Renal cortex interstitium (tissue), 11 donors: ENCODE measurements around the gene CDH6. TPM values are rescaled to one million over a fixed set of nuclear protein-coding genes. Genes with fewer than 3 reads are reported as not detected.

Experiments
- DNase-seq, 11 donors: peaks; one replicate each; pipeline ENCODE4 v3.0.0-alpha.2; 2013; ENCODE audit warnings: low read depth in 9 of 11, low spot score in 4 of 11; ENCODE audit errors: extremely low read depth in 1 of 11
- polyA plus RNA-seq, 3 donors: library from polyadenylated mRNA; unstranded; fragments of 120-200 nt; gene quantifications; one replicate each; pipeline ENCODE4 v1.2.1, GENCODE V29; 2013; ENCODE audit not compliant: insufficient read length in 3 of 3

The CDH6 gene
- polyA plus RNA-seq, 3 donors = 54.4 to 80.8 (median 76.5) TPM

DNA sequence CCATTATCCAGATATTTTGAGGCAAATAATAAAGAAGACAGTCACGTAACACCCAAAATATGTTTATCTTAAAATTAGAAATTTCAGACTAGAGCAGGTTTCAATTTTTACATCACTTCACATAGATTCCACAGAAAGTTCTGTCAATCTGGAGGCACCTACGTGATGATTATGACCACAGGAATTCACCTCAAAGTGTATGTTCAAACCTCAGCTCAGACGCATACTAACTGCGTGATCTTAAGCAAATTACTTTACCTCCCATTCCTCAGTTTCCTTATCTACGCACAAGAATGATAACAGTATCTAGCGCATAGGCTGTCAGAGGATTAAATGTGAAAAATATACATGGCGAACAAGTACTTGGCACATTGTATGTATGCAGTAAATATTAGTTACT lies 5.9 kb upstream of the CDH6 start:
- no peak for DNase-seq

DNA sequence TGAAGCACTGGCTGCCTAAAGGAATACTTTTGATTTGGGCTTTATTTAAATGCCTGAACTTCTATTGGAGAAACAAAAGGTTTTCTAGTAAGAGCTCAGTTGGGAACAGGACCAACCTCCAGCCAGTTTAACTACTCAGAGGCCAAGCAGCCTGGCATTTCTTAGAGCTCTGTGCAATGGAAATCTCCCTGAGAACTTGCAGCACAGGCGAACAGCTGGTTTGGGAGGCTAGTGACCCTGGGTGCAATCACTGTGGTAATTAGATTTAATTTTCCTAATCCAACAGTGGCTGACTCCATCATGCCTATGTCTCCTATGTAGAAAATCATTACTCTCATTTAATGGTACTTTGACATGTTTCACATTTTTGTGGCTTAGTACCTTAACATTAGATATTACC lies 1.0 kb upstream of the CDH6 start:
- no peak for DNase-seq

DNA sequence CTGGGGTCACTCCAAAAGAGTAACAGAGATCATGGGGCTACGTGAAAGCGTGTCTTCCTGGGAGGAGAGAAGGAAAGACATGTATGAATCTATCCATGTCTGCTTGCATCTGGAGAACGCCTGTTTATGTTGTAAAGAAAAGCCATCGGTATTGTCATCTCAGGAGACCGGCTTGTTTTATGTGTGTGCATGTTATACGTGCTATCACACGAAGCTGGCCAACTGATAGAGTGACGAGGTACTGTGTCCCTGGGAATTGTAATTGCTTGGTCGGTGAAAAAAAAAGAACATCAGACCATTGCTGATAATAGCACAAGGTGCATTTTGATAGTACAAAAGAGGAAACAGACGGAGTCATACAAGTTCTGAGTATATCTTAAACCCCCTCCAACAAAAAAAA lies 370 bp upstream of the CDH6 start:
- DNase-seq = no peak

DNA sequence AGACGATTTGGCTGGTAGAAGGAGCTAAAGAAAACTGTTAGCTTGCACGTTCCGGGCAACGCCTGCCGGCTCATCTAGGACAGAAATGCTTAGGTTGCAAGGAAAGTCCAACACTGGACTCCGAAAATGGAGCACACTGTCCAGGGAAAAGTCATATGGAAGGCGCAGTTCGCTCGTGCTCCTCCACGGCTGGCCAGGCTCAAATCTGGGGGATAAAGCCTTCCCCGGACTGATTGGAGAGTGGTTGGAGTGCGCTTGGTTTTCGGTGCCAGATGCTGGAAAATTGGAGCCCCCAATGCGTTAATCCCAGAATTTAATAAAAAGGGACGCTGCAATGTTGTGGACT lies 955 bp downstream of the CDH6 start:
- DNase-seq = no peak

DNA sequence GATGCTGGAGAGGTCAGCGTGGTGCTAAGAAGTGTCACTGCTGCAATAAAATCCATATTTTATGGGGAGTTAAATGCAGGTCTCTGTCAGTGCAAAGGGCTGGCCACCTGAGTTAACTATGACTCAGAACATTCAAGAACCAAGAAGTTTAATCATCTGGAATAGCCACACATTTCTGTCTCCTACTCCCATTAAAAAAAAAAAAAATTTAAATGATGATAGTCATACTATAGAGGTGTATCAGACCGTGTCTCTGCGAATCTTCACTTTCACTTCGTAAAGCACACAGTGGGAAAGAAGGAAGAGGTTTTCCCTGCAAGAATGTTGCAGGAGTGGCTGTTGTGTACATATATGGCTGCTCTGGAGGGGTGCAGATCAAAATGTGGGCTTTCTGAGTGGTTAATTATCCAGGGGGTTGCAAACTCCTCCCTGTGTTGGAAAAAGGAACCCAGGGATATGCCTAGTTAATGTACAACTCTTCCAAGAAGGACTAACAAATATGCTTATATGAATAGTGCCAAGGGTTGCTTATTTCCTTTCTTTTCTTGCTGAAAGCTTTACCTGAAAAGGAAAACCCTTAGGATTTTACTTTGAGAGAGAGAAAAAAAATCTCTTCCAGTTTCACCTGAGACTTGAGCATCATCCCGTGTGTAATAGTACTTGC lies 1.5 kb downstream of the CDH6 start:
- DNase-seq = no peak

DNA sequence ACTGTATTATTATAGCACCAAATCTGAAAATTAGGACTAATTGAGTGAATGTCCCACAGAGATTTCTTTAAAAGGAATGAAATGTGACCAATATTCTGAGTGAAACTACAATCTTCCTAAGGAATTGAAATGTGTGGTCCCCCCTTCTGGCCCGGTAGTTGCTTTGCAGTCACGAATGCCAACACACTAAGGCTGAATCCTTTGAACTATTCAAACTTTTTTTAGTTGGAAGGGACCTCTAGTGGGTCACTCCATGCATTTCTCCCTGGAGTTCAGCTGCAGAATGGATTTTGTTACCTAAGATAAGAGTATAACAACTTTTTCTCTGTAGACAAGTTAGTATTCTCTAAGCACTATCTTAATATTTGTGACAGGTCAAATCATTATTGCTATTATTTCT lies 2.8 kb downstream of the CDH6 start:
- DNase-seq = no peak

DNA sequence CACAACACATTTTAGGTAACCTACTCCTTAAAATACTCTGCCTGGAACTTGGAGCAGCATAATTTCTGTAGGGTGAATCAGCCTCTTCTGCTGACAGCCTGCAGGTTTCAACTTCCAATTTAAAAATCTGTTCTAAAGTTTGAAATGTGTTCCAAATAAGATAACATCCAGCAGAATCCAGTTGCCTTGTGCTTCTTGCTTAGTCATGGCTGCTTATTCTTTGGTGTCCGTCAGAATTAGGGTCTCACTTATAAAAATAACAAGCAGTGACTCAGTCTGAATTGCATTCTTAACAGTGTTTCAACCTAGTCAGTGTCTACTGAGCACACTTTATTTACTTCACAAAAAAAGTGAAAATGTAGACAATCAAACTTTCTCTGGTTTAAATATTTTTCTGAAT lies 3.7 kb downstream of the CDH6 start:
- DNase-seq = no peak

DNA sequence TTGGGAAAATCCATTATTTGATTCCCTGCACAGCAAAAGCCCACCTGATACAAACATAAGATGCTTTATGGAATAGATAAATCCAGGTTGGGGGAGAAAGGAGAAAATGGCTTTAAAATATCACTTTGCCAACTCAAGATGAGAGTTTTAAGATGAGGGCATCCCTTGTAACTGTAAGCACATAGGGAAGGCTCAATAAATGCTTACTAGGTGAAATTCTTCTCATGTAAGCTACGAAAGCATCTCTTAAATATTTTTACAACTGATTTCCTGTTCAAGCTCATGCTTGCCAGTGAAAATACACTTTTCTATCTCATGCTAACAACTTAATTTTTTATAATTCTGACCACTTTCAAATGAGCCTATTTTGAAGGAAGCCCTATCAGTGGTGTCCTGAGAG lies 11.5 kb downstream of the CDH6 start:
- no peak for DNase-seq

DNA sequence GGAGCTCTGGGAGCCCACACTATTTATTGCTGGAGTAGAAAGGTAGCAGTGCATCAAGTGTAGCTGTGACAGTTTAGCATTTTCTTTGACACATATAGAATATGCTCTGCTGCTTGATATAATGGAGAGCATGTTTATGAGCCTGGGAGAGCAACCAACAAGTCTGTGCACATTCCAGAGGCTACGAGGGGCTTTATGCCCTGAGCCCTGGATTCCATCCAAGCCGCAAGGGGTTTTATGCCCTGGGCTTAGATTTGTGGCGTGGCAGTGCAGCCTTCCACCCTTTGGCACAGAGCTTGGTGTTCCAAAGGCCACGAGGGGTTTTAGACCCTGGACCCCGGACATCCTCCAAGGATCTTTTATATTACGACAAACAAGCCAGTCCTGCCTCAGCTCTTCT lies 14.6 kb downstream of the CDH6 start:
- no peak for DNase-seq

DNA sequence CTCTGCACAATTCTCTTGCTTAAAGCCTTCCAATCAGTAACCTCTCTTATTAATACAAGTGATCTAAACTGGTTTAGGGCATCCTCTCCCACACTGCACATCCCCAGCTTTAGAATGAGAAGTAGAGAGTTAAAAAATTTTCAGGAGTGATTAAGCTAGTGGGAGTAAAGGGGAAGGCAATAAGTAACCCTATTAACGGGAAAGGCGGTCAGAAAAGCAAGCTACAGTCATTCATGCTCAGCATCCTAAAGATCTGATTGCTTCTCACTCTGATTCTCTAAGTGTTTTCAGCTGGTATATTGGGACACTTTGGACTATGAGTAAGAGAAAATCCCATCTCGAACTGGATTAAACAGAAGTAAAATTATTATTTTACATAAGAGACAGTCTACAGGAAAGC lies 15.8 kb downstream of the CDH6 start:
- no peak for DNase-seq

DNA sequence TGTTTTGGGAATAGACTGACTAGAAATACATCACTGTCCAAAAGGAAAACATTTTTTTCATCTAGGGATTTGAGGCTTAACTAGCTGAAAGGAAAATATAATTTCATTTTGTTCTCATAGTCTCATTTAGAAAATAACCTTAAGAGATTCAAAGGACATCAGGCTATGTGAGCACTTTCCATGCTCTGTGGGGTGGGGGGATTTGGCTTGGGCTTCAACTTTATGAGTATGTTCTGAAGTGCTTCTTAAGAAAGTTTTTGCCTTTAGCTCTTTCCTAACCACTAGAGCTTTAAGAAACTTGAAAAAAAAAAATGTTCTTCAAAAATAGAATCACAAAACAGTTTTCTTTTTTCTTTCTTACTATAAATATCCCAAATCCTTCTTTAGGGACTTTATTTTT lies 17.6 kb downstream of the CDH6 start:
- no peak for DNase-seq

DNA sequence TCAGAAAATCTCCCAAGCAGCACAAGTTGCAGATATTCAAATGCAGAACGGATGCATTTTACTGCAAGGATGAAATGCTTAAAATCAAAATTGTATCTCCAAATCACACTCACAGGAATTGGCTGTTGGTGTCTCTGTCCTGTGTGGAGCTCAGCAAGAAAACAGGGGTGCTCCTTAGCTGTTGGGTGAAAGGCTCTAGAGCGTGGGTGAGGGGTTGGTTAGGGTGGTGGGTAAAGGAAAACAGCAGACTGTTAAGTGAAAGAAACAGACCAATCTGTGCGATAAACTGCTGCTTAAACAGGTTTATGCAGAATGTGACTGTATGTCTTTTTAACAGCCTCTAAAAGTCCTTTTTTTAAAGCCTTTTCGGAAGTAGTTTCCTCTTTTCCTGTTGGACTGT lies 19.8 kb downstream of the CDH6 start:
- DNase-seq = no peak

DNA sequence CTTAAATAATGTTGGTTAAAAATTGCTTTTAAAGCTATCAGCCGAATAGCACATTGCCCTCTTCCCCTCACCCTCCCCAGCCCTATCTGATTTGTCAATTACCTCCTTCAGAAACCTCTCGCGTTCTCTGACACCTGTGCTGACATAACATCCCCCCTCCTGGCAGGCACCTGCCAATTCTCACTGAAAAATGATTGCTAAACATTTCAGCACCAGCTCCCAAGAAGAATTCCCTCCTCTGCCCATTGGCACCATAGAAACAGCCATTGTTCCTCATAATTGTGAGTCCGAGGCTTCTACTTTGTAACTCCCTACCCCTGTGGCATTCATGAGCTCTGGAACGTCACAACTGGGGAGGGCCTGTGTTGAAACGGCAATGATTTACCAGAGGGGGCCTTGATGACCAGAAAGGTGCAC lies 20.2 kb downstream of the CDH6 start:
- DNase-seq = peak in 5 of 11 donors; percentile 33 to 86 (median 57)

DNA sequence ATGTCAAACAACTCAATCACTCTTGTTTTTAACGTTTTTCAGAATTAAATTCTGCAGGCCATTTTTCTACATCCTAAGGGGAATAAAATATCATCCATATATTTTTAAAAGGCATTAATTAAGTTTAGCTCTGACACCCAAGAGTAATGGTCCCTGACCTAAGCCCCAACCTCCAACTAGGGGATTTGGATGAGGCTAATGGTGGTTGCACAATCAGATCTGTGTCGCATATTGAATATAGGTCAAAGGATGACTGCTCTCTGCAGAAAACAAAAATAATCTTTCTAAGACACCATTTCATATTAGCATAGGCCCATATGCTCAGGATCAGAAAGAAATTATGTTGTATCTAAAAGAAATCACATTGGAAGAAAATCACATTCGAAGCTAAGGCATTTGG lies 20.7 kb downstream of the CDH6 start:
- DNase-seq = no peak

DNA sequence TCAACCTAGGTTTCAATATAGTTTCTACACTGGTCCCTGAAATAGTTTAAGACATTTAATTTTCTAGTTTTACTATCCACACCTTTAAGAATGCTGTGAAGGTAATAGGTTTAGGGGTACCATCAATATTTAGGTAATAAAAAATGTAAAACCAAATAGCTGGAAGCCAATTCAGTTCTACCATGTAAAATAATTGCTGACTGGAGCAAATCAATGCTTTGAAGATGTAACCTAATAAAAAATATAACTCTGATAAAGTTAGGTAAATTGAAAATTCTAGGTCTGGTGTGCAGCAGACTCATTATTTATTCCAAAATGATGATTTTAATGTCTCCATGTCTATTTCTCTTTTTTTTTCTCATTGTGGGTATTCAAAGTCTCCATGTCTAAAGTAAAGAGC lies 21.8 kb downstream of the CDH6 start:
- DNase-seq = no peak

DNA sequence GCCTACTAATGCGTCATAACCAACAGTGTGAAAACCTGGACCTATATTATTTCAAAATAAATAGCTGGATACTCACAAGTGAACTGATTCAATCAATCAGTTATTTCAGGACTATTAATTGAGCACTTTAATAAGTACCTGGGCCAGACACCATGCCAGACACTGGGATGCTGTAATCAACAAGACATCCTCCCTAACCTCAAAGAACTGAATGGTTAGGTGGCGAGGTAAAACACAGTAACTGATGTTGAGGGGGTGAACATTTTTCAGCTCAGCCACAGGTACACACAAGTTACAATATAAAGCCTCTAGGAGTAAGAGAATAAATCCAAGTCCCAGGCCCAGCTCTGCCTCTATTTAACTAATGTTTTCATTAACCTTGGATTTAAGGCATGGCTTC lies 24.0 kb downstream of the CDH6 start:
- no peak for DNase-seq

DNA sequence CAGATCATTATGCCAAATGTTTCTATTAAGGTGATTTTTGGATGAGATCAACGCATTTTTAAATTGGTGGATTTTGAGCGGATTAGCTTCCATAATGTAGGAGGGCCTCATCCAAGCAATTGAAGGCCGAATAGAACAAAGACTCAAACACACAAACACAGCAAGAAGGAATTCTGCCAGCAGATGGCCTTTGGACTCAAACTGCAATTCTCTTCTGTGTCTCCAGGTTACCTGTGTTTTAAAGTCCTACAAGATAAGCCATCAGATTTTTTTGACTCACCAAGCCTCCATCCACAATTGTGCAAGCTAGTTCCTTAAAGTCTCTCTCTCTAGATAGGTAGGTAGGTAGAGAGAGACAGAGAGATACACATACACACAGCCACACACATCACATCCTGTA lies 25.5 kb downstream of the CDH6 start:
- DNase-seq = no peak

DNA sequence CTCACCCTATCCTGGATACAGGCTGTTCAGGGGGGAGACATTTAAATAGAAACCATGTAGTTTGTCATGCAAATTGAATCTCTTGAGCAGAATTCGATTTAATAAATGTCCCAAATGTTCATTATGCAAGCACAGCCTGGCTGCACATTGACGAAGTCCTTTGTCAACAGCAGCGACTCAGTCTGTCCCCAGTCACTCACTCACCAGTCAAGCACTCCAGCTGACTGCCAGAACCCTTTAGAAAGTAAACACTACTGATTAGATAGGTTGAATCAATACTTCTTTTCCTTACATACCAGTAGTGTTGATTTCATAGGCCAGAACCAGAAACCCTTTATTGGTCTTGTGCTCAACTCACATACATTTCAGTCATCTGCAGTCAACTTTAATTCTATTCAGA lies 27.5 kb downstream of the CDH6 start:
- no peak for DNase-seq

DNA sequence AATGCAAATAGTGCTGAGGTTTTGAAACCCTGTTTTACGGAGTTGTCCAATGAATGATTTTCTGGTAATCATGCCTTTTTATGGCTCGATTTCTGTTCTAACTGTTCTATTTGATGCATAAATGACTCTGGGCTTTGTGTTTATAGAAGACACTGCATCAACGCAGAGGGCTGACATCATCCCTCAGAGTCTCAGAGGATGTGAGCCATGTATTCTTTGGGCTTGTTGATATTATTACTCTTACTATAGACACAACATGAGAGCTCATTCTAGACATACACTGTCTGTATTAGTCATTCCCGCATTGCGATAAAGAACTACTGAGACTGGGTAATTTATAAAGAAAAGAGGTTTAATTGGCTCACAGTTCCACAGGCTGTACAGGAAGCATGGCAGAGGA lies 31.6 kb downstream of the CDH6 start:
- no peak for DNase-seq

DNA sequence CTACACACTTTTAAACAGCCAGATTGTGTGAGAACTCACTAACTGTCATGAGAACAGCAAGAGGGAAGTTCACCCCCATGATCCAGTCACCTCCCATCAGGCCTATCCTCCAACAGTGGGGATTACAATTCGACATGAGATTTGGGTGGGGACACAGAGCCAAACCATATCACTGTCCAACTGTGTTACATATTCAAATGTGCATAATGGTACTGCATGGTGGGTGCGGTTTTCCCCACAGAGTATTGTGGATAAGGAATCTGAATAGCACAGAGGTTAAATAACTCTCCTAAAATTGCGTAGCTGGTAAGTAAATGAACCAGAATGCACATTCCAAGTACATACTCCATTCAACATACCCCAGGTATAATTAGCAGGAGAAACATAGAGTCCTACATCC lies 32.1 kb downstream of the CDH6 start:
- DNase-seq = no peak

DNA sequence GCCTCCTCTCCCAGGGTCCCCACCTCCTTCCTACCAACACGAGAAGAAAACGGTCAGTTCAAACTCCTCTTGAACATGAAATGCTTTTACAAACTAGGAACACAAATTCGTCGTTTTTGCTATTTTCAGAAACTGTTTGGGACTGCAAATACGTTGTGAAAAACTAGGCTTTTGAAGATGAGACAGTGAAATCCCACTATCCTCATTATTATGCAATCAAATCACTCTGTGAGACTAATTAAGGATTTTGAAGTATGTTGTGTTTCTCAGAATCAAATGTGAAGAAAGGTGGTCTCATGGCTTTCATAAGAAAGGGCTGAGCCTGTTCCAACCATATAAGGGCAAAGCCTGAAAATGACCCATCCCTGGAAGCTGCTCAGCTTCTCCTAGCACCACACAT lies 33.2 kb downstream of the CDH6 start:
- no peak for DNase-seq

DNA sequence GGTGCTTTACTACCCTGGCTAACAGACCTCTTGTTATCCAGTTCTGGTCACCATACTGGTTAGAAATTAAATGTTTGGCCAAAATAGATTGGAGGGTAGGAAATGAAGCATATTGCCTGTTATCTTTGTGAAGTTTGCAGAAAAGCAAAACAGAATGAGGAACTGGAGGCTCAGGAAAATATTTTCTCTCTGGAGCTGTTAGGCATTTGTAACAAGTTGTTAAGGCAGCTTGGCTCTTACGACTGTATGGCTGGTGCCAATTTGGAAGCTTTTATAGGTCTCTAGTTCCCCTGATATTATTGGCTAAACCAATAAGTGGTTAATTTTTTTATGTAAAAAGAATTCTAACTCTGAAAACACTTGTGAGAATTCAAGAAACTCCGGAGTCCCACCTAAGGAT lies 35.8 kb downstream of the CDH6 start:
- no peak for DNase-seq
